Esophagus squamous epithelium (tissue), 4 donors: ENCODE results near the gene KCTD20.

ENCODE experiments used
- POLR2A ChIP-seq, 4 donors: fragments of 450-650 bp; IDR thresholded peaks; one replicate each; pipeline ENCODE4 v1.6.1; 2017; ENCODE audit warnings: antibody characterized with exemption in 4 of 4, mild to moderate bottlenecking in 4 of 4, moderate library complexity in 3 of 4
- TF ChIP-seq, protein P1 (sequence below), 6 experiments: fragments of 450-650 bp in 4 of 6; fragments of 200-600 bp in 2 of 6; sonication (generic) in 2 of 6; IDR thresholded peaks; one replicate each; pipeline ENCODE4 v1.5.1; 2016 to 2019; ENCODE audit warnings: antibody characterized with exemption in 6 of 6, mild to moderate bottlenecking in 4 of 6, moderate library complexity in 4 of 6

DNA sequence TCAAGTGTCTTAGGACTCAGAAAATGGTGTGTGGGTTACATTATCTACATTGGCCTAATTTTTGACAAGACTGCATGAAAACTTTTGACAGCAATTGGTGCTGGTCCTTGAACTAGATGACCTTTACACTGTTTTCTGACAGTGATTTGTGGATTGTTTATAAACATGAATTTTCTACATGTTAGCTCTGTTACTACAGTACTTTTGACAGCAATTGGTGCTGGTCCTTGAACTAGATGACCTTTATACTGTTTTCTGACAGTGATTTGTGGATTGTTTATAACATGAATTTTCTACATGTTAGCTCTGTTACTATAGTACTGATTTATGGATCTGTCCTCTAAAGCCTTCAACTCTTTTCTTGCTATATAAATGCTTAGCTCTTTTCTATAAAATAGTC, 16.7 kb downstream of the KCTD20 start:
- TF ChIP-seq, protein P1, sequence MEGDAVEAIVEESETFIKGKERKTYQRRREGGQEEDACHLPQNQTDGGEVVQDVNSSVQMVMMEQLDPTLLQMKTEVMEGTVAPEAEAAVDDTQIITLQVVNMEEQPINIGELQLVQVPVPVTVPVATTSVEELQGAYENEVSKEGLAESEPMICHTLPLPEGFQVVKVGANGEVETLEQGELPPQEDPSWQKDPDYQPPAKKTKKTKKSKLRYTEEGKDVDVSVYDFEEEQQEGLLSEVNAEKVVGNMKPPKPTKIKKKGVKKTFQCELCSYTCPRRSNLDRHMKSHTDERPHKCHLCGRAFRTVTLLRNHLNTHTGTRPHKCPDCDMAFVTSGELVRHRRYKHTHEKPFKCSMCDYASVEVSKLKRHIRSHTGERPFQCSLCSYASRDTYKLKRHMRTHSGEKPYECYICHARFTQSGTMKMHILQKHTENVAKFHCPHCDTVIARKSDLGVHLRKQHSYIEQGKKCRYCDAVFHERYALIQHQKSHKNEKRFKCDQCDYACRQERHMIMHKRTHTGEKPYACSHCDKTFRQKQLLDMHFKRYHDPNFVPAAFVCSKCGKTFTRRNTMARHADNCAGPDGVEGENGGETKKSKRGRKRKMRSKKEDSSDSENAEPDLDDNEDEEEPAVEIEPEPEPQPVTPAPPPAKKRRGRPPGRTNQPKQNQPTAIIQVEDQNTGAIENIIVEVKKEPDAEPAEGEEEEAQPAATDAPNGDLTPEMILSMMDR (IDR thresholded peaks at IDR 0.05) = no peak
- no peak for TF ChIP-seq POLR2A (IDR thresholded peaks at IDR 0.05)
